Measurements from ENCODE around the gene RIMS1.

Gene RIMS1

DNA sequence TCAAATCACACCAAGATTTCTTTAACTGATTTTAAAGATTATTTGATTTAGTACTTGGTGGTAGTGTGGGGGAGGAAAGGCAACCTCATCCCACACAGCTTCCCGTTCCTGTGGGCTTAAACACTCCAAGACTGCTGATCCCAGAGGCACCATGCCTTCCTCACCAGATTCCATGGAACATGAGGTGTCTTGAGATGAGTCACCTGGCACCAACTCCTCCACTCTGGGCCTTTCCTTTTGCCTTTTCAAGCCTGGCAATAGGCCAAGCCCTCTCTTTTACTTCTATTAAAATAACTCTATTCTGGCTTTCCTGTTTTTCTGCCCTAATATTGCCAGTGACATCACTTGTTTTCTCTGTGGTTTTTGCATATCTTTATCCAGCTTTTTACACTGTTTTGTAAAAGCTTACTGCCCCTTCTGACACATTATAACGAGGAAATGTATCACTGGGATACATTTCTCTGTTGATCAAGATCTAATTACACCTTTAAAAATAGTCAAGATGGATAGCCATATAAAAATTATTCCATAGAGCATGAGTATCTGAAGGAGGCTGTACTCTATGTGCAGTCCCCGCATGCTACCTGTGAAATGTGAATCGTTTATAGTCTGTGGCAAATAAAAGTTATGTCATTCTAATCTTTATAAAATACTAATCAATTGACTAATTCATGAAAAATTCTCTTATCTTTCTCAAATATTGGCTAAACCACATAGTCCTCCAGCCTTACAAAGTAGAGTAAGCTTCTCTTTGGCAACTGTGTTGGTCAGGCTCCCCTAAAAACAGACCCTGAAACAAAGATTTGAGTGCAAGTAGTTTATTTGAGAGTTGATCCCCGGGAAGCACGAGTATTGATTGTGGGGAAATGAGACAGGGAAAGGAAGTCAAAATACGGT is 477.7 kb downstream of the RIMS1 start:
- Mint-ChIP-seq H3K27me3 (no peaks in the 10 kb centered on the region), H3K9me3 (no peaks in the 10 kb centered on the region), H3K4me1 (peaks cover 4% of the 10 kb centered on the region), H3K4me3 (no peak overlapping the region), H3K27ac (no peak overlapping the region), H3K36me3 (no peaks in the 10 kb centered on the region)
- ATAC-seq: no peak

DNA sequence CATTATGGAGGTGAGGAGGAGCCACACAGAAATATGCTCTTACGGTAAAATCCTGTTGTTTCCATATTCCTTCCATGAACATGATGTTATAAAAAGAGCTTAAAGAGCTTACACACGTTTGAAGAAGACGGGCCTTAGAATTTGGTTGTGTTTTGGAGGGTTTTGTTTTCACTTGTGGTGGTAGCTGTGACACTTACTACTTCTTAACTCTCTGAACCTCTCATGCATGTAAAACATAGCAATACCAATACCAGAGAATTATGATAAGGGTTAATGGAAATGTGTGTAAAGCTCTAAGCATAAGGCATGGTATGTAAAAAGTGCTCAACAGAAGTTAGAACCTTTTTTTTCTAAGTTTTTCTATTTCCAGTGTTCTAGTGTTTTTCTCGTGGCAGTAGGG is 479.4 kb downstream of the RIMS1 start:
- no peak overlapping the region for H3K4me3 Mint-ChIP-seq
- H3K27ac Mint-ChIP-seq: no peak overlapping the region
- no peak for ATAC-seq
- H3K27me3 Mint-ChIP-seq: no peaks in the 10 kb centered on the region
- no peaks in the 10 kb centered on the region for H3K9me3 Mint-ChIP-seq
- H3K4me1 Mint-ChIP-seq: peaks cover 12% of the 10 kb centered on the region
- no peaks in the 10 kb centered on the region for H3K36me3 Mint-ChIP-seq

DNA sequence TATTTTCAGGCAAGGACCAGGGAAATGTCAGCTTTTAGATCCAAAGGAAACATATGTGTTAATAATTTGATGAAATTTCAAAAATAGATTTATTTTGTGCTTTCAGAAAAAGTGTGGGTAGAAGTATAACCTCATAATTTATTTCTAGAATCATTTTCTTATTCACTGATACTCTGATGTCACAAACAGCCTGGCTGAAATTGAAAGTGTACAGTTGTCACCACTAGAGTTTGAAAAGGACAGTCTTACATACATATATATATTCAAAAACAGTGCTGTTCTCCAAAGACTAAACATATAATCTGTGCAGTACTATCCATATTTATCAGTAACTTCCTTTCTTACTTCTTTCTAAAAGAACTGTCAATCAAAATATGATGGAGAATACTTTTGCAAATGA is 481.1 kb downstream of the RIMS1 start:
- no peaks in the 10 kb centered on the region for H3K9me3 Mint-ChIP-seq
- no peaks in the 10 kb centered on the region for H3K27me3 Mint-ChIP-seq
- no peak overlapping the region for H3K27ac Mint-ChIP-seq
- H3K4me3 Mint-ChIP-seq: no peak overlapping the region
- no peaks in the 10 kb centered on the region for H3K36me3 Mint-ChIP-seq
- ATAC-seq: no peak
- peaks cover 21% of the 10 kb centered on the region for H3K4me1 Mint-ChIP-seq

DNA sequence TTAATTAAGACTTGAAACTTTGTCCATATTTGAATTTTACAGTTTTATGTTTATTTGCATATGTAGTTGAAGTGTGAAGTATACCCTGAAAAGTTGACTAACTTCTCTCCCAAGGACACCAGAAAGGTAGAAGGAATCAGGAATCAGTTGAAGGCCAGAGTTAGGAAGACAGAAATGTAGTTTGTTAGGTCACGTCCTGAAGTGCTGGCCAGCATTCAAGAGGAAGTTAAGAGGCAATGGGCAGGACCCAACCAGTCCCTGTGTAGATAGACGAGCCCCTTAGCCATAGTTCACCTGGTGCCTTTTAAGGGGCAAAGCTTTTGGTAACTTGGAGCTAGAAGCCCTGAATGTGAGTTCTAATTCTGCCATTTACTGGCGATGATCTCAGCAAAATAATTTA is 485.1 kb downstream of the RIMS1 start:
- Mint-ChIP-seq H3K4me3 (no peak overlapping the region), H3K27me3 (no peaks in the 10 kb centered on the region), H3K27ac (no peak overlapping the region), H3K9me3 (no peaks in the 10 kb centered on the region), H3K36me3 (no peaks in the 10 kb centered on the region), H3K4me1 (peaks cover 21% of the 10 kb centered on the region)
- no peak for ATAC-seq

DNA sequence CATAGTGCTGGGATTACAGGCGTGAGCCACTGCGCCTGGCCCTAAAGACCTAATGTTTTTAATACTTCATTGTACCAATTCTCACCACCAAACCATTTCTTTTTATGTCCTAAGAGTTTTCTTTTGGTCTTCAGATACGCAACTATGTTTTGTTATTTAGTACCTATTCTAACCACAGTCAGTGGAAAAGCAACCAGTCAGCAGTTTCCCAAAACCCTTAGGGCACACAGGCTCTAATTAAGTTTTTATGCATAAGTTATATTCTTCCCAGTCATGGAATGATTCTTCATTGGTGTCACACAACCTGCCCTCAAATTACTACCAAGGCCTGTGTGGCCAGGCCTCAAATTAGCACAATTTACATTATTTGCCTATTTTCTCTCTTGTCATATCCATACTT is 487.8 kb downstream of the RIMS1 start:
- ATAC-seq: no peak

DNA sequence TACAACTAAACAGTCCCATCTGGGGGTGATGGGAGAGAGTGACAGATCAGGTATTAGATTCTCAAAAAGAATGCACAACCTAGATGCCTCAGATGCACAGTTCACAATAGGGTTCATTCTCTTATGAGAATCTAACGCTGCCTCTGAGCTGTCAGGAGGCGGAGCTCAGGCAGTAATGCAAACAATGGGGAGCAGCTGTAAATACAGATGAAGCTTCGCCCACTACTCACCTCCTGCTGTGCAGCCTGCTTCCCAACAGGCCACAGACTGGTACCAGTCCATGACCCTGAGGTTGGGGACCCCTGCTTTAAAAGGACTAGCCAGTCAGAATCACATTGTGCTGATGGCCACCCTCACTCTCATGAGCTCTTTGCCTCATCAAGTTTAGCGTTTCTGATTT is 488.5 kb downstream of the RIMS1 start:
- Mint-ChIP-seq H3K9me3 (no peaks in the 10 kb centered on the region), H3K4me1 (peaks cover 15% of the 10 kb centered on the region), H3K27ac (no peak overlapping the region), H3K27me3 (no peaks in the 10 kb centered on the region), H3K36me3 (no peaks in the 10 kb centered on the region), H3K4me3 (no peak overlapping the region)
- ATAC-seq: no peak

More for the DNA sequence above, 487.8 kb downstream of the RIMS1 start:
- Mint-ChIP-seq H3K9me3 (no peaks in the 10 kb centered on the region), H3K4me1 (peaks cover 16% of the 10 kb centered on the region), H3K27ac (no peak overlapping the region), H3K27me3 (no peaks in the 10 kb centered on the region), H3K36me3 (no peaks in the 10 kb centered on the region), H3K4me3 (no peak overlapping the region)

DNA sequence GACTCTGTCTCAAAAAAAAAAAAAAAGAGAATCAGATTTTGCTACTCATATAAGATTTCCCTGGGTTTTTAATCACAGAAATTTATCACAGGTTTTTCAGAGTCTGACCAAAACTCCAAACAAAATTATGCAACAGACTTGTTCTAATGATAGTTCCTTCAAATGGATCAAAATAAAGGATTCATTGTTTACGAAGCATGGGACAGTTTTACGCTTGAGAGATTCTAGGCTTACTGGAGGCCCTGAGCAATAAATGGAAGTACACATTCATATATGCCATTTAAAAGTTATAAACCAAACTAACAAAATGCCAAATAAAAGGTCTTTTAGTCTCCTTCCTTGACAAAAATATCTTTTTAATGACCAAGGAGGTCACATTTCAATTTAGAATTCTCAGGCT is 490.4 kb downstream of the RIMS1 start:
- no peak overlapping the region for H3K27ac Mint-ChIP-seq
- no peaks in the 10 kb centered on the region for H3K27me3 Mint-ChIP-seq
- H3K4me3 Mint-ChIP-seq: no peak overlapping the region
- ATAC-seq: no peak
- no peaks in the 10 kb centered on the region for H3K9me3 Mint-ChIP-seq
- no peaks in the 10 kb centered on the region for H3K36me3 Mint-ChIP-seq
- H3K4me1 Mint-ChIP-seq: peaks cover 2% of the 10 kb centered on the region

DNA sequence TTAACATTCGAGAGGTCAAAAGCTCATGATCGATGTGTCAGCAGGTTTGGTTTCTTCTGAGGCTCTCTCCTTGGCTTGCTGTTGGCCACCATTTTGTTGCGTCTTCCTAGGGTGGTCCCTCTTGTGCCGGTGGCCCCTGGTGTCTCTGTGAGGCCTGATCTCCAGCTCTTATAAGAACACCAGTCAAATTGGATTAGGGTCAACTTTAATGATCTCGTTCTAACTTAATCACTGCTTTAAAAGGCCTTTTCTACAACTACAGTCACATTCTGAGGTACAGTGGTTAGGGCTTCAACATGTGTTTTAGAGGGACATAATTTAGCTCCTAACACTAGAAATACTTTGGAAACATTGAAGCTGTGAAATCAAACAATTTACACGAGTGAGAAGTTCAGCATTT is 494.7 kb downstream of the RIMS1 start:
- Mint-ChIP-seq H3K4me3 (no peak overlapping the region), H3K36me3 (no peaks in the 10 kb centered on the region), H3K9me3 (no peaks in the 10 kb centered on the region), H3K27me3 (no peaks in the 10 kb centered on the region), H3K27ac (peak overlapping the region; percentile 86), H3K4me1 (peaks cover 26% of the 10 kb centered on the region)
- ATAC-seq: no peak

DNA sequence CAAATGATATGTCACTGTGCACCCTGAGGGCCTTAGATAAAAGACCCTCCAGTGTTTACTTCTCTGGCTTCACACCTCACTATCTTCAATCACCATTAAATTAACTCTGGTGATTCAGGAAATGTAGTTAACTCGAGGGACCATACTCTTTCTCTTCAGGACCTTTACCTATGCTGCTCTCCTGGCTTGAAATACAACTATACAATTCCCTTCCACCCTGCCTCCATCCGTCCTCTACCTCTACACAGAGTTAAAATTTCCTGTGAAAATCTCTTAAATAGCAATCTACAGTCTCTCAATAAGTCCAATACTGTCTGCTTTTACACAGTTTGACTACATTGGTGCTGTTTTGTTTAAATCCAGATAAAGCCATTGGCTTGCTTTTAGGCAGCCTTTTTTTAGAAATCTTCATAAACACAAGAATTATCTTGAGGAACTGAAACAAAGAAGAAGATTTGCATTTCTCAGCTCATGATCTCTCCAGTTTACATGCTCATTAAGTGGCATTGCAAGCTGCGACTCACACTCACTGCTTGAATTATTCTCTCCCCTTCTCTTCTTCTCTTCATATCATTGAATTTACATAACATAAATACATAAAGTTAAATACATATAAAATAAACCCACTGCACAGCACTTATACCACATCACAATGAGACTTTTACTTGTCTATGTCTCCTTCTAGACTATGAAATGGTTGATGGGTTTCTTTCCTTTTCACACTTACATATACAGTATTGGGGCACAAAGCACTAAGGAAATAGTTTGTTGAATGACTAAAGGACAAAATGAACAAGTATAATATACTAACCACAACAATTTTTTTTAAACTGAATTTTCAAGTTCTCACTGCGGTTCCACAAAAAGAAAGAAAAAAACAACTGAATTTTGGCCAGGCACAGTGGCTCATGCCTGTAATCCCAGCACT is 496.5 kb downstream of the RIMS1 start:
- Mint-ChIP-seq H3K4me1 (peaks cover 26% of the 10 kb centered on the region), H3K36me3 (no peaks in the 10 kb centered on the region), H3K9me3 (peaks cover 3% of the 10 kb centered on the region), H3K27ac (peak overlapping the region; percentile 86), H3K4me3 (peak overlapping the region; percentile 55), H3K27me3 (no peaks in the 10 kb centered on the region)
- peak; percentile 93 for ATAC-seq

DNA sequence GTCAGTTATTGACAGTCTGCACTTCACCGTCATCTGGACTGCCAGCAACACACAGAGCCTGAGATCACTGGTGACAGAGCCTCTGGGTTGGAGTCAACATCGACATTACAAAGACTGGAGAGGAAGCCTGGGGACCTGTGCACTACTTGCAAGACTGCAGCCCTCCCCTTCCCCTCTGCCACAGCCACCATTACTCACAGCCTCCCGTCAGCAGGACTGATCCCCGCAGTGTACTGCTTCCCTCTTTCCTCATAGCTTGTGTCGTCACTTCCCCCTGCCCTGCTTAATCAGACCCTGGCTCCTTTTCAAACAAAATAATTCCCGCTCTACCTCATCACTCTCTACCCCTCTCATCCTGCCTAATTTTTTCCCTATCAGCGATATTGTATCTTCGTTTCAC is 500.0 kb downstream of the RIMS1 start:
- peak overlapping the region; percentile 39 for H3K27ac Mint-ChIP-seq
- no peak for ATAC-seq
- H3K27me3 Mint-ChIP-seq: no peaks in the 10 kb centered on the region
- H3K36me3 Mint-ChIP-seq: no peaks in the 10 kb centered on the region
- H3K4me3 Mint-ChIP-seq: peak overlapping the region; percentile 53
- peaks cover 26% of the 10 kb centered on the region for H3K4me1 Mint-ChIP-seq
- H3K9me3 Mint-ChIP-seq: peaks cover 3% of the 10 kb centered on the region

DNA sequence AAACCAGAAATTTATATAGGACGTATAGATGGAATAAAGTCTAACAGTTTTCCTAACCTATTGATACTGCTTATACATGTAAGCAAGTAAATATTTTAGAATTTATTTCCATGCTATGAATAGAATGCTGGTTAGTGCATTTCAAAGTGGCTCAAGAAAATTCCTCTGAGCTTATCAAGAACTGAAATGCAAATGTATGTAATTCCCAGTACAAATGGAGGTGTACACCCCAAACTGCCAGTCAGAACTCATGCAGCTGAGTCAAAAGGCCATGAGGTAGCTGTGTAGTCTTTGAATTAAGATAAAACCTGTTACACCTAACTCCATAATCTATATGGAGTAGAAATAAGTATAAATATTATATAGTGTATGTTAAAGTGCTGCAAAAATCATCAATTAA is 503.3 kb downstream of the RIMS1 start:
- Mint-ChIP-seq H3K27me3 (no peaks in the 10 kb centered on the region), H3K36me3 (no peaks in the 10 kb centered on the region), H3K4me3 (no peak overlapping the region), H3K4me1 (peaks cover 1% of the 10 kb centered on the region), H3K9me3 (peaks cover 3% of the 10 kb centered on the region), H3K27ac (no peak overlapping the region)
- no peak for ATAC-seq

DNA sequence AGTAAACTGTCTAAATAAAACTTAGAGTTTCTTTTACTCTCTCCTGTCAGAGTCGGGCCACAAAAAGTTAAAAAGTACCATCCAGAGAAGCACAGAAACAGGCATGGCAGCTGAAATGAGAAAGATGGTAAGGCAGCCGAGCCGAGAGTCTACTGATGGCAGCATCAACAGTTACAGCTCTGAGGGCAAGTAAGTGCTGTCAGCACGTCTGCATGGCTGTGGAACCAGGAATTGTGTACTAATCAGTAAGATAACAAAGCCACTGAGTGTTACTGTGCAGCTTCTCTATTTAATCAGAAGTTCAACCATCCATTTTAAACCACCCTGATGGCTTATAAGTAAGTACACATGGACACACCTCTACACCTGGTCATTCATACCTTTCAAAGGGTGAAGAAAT is 504.2 kb downstream of the RIMS1 start:
- no peak overlapping the region for H3K4me3 Mint-ChIP-seq
- no peak overlapping the region for H3K27ac Mint-ChIP-seq
- no peaks in the 10 kb centered on the region for H3K36me3 Mint-ChIP-seq
- H3K4me1 Mint-ChIP-seq: no peaks in the 10 kb centered on the region
- peaks cover 3% of the 10 kb centered on the region for H3K9me3 Mint-ChIP-seq
- no peak for ATAC-seq
- no peaks in the 10 kb centered on the region for H3K27me3 Mint-ChIP-seq

DNA sequence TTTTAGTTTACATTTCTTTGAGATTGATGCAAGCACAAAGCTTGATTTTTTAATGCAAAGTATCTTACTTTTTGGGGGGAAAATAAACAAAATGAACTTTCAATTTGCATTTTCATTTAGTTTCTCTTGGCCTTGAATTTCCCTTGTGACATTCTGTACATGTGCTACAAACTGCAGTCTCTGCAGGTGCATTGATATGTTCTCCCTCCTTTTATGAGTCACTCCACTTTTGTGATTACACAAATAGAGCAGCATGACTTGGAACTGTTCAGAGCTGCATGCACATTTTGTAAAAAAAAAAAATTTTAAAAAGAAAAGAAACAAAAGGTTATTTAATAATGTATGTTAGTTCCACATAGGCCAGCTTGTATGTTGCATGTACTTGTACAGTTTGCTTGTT is 515.5 kb downstream of the RIMS1 start:
- H3K4me3 Mint-ChIP-seq: no peak overlapping the region
- no peaks in the 10 kb centered on the region for H3K27me3 Mint-ChIP-seq
- no peak overlapping the region for H3K27ac Mint-ChIP-seq
- no peak for ATAC-seq
- no peaks in the 10 kb centered on the region for H3K4me1 Mint-ChIP-seq
- no peaks in the 10 kb centered on the region for H3K9me3 Mint-ChIP-seq
- H3K36me3 Mint-ChIP-seq: no peaks in the 10 kb centered on the region

DNA sequence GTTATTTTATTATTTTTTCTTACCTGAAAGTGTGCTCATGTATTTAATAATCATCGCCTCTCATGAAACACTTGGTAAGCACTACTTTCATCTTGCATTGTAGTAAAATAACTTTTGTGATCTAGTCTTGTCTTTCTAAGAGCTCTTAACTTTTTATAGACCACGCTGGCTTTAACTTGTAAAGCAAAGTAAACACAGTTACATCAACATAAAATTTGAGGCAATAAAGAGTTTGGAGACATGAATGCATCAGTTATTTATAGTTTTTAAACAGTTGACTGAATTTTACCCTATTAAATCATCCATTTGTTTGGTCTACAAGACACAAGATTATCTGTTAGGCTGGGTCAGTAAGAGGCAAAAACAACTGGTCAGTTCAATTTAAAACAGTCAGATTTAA is 517.1 kb downstream of the RIMS1 start:
- Mint-ChIP-seq H3K27me3 (no peaks in the 10 kb centered on the region), H3K4me3 (no peak overlapping the region), H3K27ac (no peak overlapping the region), H3K4me1 (no peaks in the 10 kb centered on the region), H3K36me3 (no peaks in the 10 kb centered on the region), H3K9me3 (no peaks in the 10 kb centered on the region)
- ATAC-seq: no peak

DNA sequence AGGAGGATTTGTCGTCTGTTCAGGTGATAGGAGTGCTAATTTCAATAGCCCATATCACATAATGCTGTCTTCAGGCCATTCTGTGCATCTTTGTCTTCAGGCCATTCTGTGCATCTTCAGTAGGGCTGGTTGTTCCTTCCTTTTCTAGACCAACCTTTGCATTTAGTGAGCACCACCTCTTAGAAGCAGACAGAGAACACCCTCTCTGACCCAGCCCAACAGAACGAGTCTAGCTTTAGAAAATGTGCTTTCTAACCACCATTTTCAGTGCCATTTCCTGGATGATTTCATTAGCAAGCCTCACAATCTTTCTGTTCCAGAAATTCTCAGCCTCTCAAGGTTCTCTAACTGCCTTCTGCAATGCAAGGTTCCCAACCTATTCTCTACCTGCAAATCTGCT is 520.2 kb downstream of the RIMS1 start:
- Mint-ChIP-seq H3K36me3 (no peaks in the 10 kb centered on the region), H3K4me1 (no peaks in the 10 kb centered on the region), H3K4me3 (no peak overlapping the region), H3K27me3 (no peaks in the 10 kb centered on the region), H3K9me3 (no peaks in the 10 kb centered on the region), H3K27ac (no peak overlapping the region)
- ATAC-seq: no peak

DNA sequence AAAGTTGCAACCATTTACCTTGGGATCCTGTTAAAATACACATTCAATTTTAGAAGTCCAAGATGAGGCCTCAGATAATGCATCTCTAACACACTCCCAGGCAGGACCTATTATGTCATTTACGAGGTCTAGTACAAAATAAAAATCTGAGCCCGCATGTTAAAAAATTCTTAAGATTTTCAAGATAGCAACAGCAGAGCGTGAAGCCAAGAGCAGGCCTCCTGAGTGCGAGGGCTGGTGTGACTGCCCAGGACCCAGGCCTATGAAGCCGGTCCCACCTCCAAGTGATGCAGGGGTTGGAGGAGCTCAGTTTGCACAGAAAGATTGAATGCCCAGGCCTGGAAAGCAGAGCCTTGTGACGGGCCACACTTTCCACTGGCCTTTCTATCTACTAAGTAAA is 524.4 kb downstream of the RIMS1 start:
- H3K9me3 Mint-ChIP-seq: no peaks in the 10 kb centered on the region
- H3K4me1 Mint-ChIP-seq: no peaks in the 10 kb centered on the region
- ATAC-seq: no peak
- no peak overlapping the region for H3K4me3 Mint-ChIP-seq
- H3K27ac Mint-ChIP-seq: no peak overlapping the region
- peaks cover 9% of the 10 kb centered on the region for H3K27me3 Mint-ChIP-seq
- no peaks in the 10 kb centered on the region for H3K36me3 Mint-ChIP-seq

Data from stimulated activated memory B cell treated with anti-CD40 and anti-IgM and Interleukin-4, amounts not matched to agents 10 μg/mL and 1 μg/mL and 100 μg/mL, for 72 hours (primary cell).